Ascending aorta (tissue), 2 donors: ENCODE data around the gene CHIA. TPM values are rescaled to one million over a fixed set of nuclear protein-coding genes. Genes with fewer than 3 reads are reported as not detected.

Experiments
- DNase-seq, 2 donors: peaks; one replicate each; pipeline ENCODE4 v3.0.0-alpha.2; 2019; ENCODE audit warnings: low spot score in 2 of 2
- H3K27ac ChIP-seq, 2 donors: fragments of 200-600 bp; sonication (generic); one replicate each; pipeline ENCODE4 v1.5.1; 2016 to 2017; ENCODE audit warnings: mild to moderate bottlenecking in 1 of 2
- H3K27me3 ChIP-seq: fragments of 200-600 bp; sonication (generic); one replicate; pipeline ENCODE4 v1.5.1; 2017
- H3K36me3 ChIP-seq, 2 donors: fragments of 200-600 bp; sonication (generic); one replicate each; pipeline ENCODE4 v1.5.1; 2016
- H3K4me1 ChIP-seq, 2 donors: fragments of 200-600 bp; sonication (generic); one replicate each; pipeline ENCODE4 v1.5.1; 2016 to 2017; ENCODE audit warnings: mild to moderate bottlenecking in 1 of 2
- H3K4me3 ChIP-seq, 2 donors: fragments of 200-600 bp; sonication (generic); one replicate each; pipeline ENCODE4 v1.5.1; 2016 to 2017; ENCODE audit warnings: mild to moderate bottlenecking in 1 of 2
- H3K9me3 ChIP-seq, 2 donors: fragments of 200-600 bp; sonication (generic); one replicate each; pipeline ENCODE4 v1.5.1; 2016
- CTCF ChIP-seq, 3 experiments: fragments of 200-600 bp in 2 of 3; fragments of 450-650 bp in 1 of 3; sonication (generic) in 2 of 3; IDR thresholded peaks; one replicate each; pipeline ENCODE4 v1.5.1; 2016 to 2019; ENCODE audit warnings: antibody characterized with exemption in 3 of 3, mild to moderate bottlenecking in 1 of 3, moderate library complexity in 1 of 3
- intact Hi-C: fragments of 100-400 bp; cut with DNase I; formaldehyde crosslinking; loops from one replicate; pipeline ENCODE4 v1.15.1; 2023
- total RNA-seq: library from RNA; depleted of rRNA; stranded (reverse); fragments of >200 nt; gene quantifications from one replicate; pipeline ENCODE4 v1.1.0, GENCODE V29; 2016

Gene CHIA
- total RNA-seq = not detected

- Histone ChIP-seq H3K4me3 (no peak within 1 kb of the TSS), H3K27ac (no peak within 1 kb of the TSS), H3K4me1 (no peaks in the 10 kb centered on the region), H3K27me3 (no peaks in the 10 kb centered on the region), H3K36me3 (no peaks in the 10 kb centered on the region), H3K9me3 (no peaks in the 10 kb centered on the region)
- intact Hi-C loops = no loop called here
- TF ChIP-seq CTCF (IDR thresholded peaks at IDR 0.05) = no peak
- no peak for DNase-seq
Measured at GRCh38 chr1:111290630-111291029, at the start of gene CHIA. Gene CHIA, plus strand, starts transcription at chr1:111290851. Its CDS starts 19,617 bp downstream, at chr1:111310468.

- no peaks in the 10 kb centered on the region for H3K27me3 ChIP-seq
- no peak for DNase-seq
- no peaks in the 10 kb centered on the region for H3K36me3 ChIP-seq
- intact Hi-C loops = no loop called here
- H3K27ac ChIP-seq = no peak overlapping the region
- no peaks in the 10 kb centered on the region for H3K4me1 ChIP-seq
- H3K9me3 ChIP-seq = no peaks in the 10 kb centered on the region
- H3K4me3 ChIP-seq = no peak overlapping the region
- no peak for TF ChIP-seq CTCF (IDR thresholded peaks at IDR 0.05)
Measured at GRCh38 chr1:111241797-111242196, 48.9 kb upstream of the CHIA start.

- no peaks in the 10 kb centered on the region for H3K4me1 ChIP-seq
- no peaks in the 10 kb centered on the region for H3K36me3 ChIP-seq
- H3K27ac ChIP-seq = no peak overlapping the region
- no peak overlapping the region for H3K4me3 ChIP-seq
- DNase-seq = no peak
- TF ChIP-seq CTCF (IDR thresholded peaks at IDR 0.05) = no peak
- intact Hi-C loops = no loop called here
- H3K27me3 ChIP-seq = no peaks in the 10 kb centered on the region
- H3K9me3 ChIP-seq = no peaks in the 10 kb centered on the region
Measured at GRCh38 chr1:111242805-111243523, 47.7 kb upstream of the CHIA start.

GRCh38 chr1:111247125-111247838, 43.4 kb upstream of the CHIA start:
- H3K27ac ChIP-seq = no peak overlapping the region
- no peak for TF ChIP-seq CTCF (IDR thresholded peaks at IDR 0.05)

GRCh38 chr1:111249960-111250359, 40.7 kb upstream of the CHIA start:
- Histone ChIP-seq H3K27ac (no peak overlapping the region), H3K27me3 (no peaks in the 10 kb centered on the region), H3K36me3 (no peaks in the 10 kb centered on the region), H3K4me3 (no peak overlapping the region), H3K4me1 (no peaks in the 10 kb centered on the region), H3K9me3 (no peaks in the 10 kb centered on the region)
- no peak for TF ChIP-seq CTCF (IDR thresholded peaks at IDR 0.05)
- no peak for DNase-seq
- intact Hi-C loops = no loop called here

More at GRCh38 chr1:111247125-111247838, 43.4 kb upstream of the CHIA start:
- no peaks in the 10 kb centered on the region for H3K9me3 ChIP-seq
- no peaks in the 10 kb centered on the region for H3K4me1 ChIP-seq
- H3K27me3 ChIP-seq = no peaks in the 10 kb centered on the region
- no peak for DNase-seq
- no peak overlapping the region for H3K4me3 ChIP-seq
- intact Hi-C loops = no loop called here
- no peaks in the 10 kb centered on the region for H3K36me3 ChIP-seq
